Adrenal gland (tissue), 12 donors: ENCODE results near the gene PDE2A. TPM values are rescaled to one million over a fixed set of nuclear protein-coding genes. Genes with fewer than 3 reads are reported as not detected.

Experiments used
- DNase-seq, 7 donors: peaks; one replicate each; pipeline ENCODE4 v3.0.0-alpha.2; 2019 to 2020
- H3K27ac ChIP-seq, 5 donors: fragments of 200-600 bp; sonication (generic) in 4 of 5; 1 replicate in 3 of 5; 2 replicates in 2 of 5; pipeline versions ENCODE4 v1.5.1 to v1.8.0; 2016 to 2020; ENCODE audit warnings: mild to moderate bottlenecking in 1 of 5
- H3K27me3 ChIP-seq: fragments of 200-600 bp; 2 replicates; pipeline ENCODE4 v1.8.0; 2021
- H3K36me3 ChIP-seq, 2 donors: fragments of 200-600 bp; replicated peaks in 1 of 2; 1 replicate in 1 of 2; 2 replicates in 1 of 2; pipeline versions ENCODE4 v1.5.1 to v1.8.0; 2018 to 2022
- H3K4me1 ChIP-seq, 2 donors: fragments of 200-600 bp; replicated peaks in 1 of 2; 1 replicate in 1 of 2; 2 replicates in 1 of 2; pipeline versions ENCODE4 v1.5.1 to v1.8.0; 2018 to 2021
- H3K4me3 ChIP-seq, 4 donors: fragments of 200-600 bp; sonication (generic) in 3 of 4; one replicate each; pipeline ENCODE4 v1.5.1; 2016 to 2018
- H3K9me3 ChIP-seq, 3 donors: fragments of 200-600 bp; sonication (generic) in 1 of 3; replicated peaks in 1 of 3; 1 replicate in 2 of 3; 2 replicates in 1 of 3; pipeline versions ENCODE4 v1.5.1 to v1.8.0; 2016 to 2021
- POLR2A ChIP-seq, 2 donors: fragments of 450-650 bp; IDR thresholded peaks; one replicate each; pipeline ENCODE4 v1.6.1; 2017; ENCODE audit warnings: antibody characterized with exemption in 2 of 2, mild to moderate bottlenecking in 2 of 2, moderate library complexity in 1 of 2
- WGBS, 4 donors: extraction: QIAGEN DNeasy Blood & Tissue Kit in 2 of 4; methylation state at CpG; one replicate each; pipeline versions ENCODE4 v1.1.5 to v1.1.7; 2013 to 2017; 5-methylcytosine and 5-hydroxymethylcytosine counted together
- intact Hi-C, 2 donors: fragments of 100-400 bp; cut with DNase I; formaldehyde crosslinking; loops; one replicate each; pipeline versions ENCODE4 v1.14.1 to v1.15.0; 2022 to 2023
- polyA plus RNA-seq, 3 donors: library from polyadenylated mRNA; stranded (reverse); fragments of 200-250 nt in 2 of 3; fragments of 350-450 nt in 1 of 3; fragmentation: Illumina TruSeq in 1 of 3; extraction: RNeasy Lipid Tissue Mini Kit (QIAGEN cat#74804) in 1 of 3; gene quantifications; one replicate each; pipeline ENCODE4 v1.2.3, GENCODE V29; 2013 to 2014
- total RNA-seq, 9 donors: library from RNA; depleted of rRNA in 4 of 9; stranded (reverse); fragments of >200 nt in 4 of 9; fragments of 120-200 nt in 1 of 9; fragmentation: NEBNext Ultra II Directional in 1 of 9; extraction: Animal tissue kit (Norgen Biotek cat#: 25700) in 1 of 9; gene quantifications; one replicate each; pipeline versions ENCODE4 v1.1.0 to v1.2.4, GENCODE V29; 2013 to 2023
- TF ChIP-seq, protein P1 (sequence below), 6 experiments: fragments of 450-650 bp in 4 of 6; fragments of 200-600 bp in 2 of 6; sonication (generic) in 1 of 6; IDR thresholded peaks; 1 replicate in 5 of 6; 2 replicates in 1 of 6; pipeline versions ENCODE4 v1.5.1 to v1.8.0; 2016 to 2021; ENCODE audit warnings: antibody characterized with exemption in 6 of 6, mild to moderate bottlenecking in 2 of 6, moderate library complexity in 1 of 6
- donor health status: healthy with polysubstance abuse.
- donor health status: Bipolar disorder and iron deficiency.
- donor health status: DM: yes; HTN: yes; CAD: no.
- donor health status: DM: no; HTN: no; CAD: no.
- donor health status: DM: no; HTN: no; CAD: no.
- donor health status: DM: yes; HTN: yes; CAD: no.

PDE2A gene
- total and polyA plus RNA-seq, 12 donors: 11.5 to 226 (median 67.6) TPM

DNA sequence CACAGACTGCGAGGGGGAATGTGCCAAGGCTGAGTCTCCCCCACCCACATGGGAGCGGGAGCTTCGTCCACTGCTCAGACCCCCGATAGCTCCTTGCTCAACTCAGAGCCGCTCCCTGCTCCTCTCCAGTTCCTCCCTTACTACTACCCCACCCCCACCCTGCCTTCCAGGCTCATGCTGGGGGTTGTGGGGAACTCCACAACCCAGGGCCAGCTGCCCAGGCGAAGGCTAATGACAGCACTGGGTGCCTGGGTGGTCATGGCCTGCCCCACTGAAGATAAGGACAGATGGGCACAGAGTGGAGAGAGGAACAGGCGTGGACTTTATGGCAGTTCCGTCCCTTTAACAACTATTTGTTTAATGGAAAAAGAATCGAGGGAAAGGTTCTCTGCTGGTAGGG, 73.7 kb downstream of the PDE2A start:
- WGBS, 4 donors: 73 to 84% (median 84%) methylated on average over 9 of the region's 9 CpGs
- peaks cover 5 to 19% of the 10 kb centered on the region in 2 donors for H3K4me1 ChIP-seq
- H3K4me3 ChIP-seq: no peak overlapping the region
- intact Hi-C loops: no loop called here
- H3K27ac ChIP-seq: no peak overlapping the region
- no peaks in the 10 kb centered on the region for H3K27me3 ChIP-seq
- no peaks in the 10 kb centered on the region for H3K36me3 ChIP-seq
- H3K9me3 ChIP-seq: no peaks in the 10 kb centered on the region
- DNase-seq: no peak
- TF ChIP-seq POLR2A (IDR thresholded peaks at IDR 0.05): no peak
- TF ChIP-seq, protein P1, sequence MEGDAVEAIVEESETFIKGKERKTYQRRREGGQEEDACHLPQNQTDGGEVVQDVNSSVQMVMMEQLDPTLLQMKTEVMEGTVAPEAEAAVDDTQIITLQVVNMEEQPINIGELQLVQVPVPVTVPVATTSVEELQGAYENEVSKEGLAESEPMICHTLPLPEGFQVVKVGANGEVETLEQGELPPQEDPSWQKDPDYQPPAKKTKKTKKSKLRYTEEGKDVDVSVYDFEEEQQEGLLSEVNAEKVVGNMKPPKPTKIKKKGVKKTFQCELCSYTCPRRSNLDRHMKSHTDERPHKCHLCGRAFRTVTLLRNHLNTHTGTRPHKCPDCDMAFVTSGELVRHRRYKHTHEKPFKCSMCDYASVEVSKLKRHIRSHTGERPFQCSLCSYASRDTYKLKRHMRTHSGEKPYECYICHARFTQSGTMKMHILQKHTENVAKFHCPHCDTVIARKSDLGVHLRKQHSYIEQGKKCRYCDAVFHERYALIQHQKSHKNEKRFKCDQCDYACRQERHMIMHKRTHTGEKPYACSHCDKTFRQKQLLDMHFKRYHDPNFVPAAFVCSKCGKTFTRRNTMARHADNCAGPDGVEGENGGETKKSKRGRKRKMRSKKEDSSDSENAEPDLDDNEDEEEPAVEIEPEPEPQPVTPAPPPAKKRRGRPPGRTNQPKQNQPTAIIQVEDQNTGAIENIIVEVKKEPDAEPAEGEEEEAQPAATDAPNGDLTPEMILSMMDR (IDR thresholded peaks at IDR 0.05): no peak

DNA sequence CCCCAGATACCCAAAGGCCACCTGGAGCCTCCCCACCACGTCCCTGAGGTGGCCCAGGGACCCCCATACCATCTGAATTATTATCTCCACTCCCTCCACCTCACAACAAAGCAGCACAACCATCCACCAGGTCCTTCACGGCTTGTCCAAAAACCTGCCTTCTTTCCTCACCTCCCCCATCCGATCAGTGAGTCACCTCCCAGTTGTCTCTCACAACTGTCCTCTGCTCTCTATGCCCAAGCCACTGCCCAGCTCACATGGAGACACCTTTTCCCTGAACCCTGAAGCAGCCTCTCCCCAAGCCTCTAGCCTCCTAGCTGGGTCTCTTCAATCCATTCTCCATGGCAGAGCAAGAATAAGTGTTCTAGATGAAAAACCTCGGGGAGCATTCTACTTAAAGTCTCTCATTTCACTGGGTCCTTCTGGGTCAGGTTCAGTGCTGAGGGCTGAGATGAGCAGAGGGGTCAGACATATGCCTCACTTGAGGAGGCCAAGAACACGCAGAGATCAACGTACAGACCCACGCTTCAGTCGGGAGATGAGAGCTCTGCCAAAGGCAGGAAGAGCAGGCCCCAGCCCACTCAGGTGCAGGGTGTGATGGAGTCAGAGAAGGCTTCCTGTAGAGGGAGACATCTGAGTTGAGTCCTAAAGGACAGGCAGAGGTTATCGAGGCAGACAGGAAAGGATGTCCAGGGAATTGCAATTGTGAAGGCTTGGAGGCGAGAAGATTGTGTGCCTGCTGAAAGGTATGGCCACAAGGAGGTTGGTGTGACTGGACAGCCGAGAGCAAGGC, 74.7 kb downstream of the PDE2A start:
- Histone ChIP-seq H3K36me3 (no peaks in the 10 kb centered on the region), H3K27me3 (no peaks in the 10 kb centered on the region), H3K9me3 (no peaks in the 10 kb centered on the region), H3K27ac (no peak overlapping the region), H3K4me3 (no peak overlapping the region), H3K4me1 (peaks cover 5 to 9% of the 10 kb centered on the region in 2 donors)
- TF ChIP-seq, protein P1 (IDR thresholded peaks at IDR 0.05): no peak
- no peak for TF ChIP-seq POLR2A (IDR thresholded peaks at IDR 0.05)
- 70 to 83% (median 76%) methylated on average over 11 of the region's 11 CpGs for WGBS, 4 donors
- DNase-seq: peak in 5 of 7 donors; percentile 42 to 67 (median 53)
- intact Hi-C loops: loop anchor here (2.0 to 5.0 kb wide), 2 partner anchors 41 to 43 kb away; no protein-coding TSS in a partner anchor

DNA sequence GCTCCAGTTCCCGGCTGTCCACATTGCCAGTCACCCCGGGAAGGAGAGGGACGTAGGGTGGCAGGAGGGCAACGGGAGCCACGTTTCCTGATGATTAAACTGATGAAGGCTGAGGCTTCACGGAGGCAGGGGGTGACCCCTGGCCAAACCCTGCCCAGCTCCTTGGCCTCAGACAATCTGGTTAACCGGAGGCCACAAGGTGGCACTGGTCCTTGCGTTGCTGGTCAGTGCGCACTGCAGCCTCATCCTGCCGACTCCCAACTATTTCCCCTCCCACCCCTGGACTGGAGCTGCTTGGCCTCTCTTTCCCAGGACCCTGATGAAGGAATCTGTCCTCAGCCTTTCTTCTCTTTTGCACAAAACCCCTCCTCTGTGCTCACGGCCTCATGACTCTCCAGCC, 75.3 kb downstream of the PDE2A start:
- Histone ChIP-seq H3K4me3 (no peak overlapping the region), H3K4me1 (peaks cover 5 to 8% of the 10 kb centered on the region in 2 donors), H3K9me3 (no peaks in the 10 kb centered on the region), H3K27me3 (no peaks in the 10 kb centered on the region), H3K36me3 (no peaks in the 10 kb centered on the region), H3K27ac (no peak overlapping the region)
- TF ChIP-seq, protein P1 (IDR thresholded peaks at IDR 0.05): peak; percentile 44 to 76 (median 72)
- TF ChIP-seq POLR2A (IDR thresholded peaks at IDR 0.05): no peak
- intact Hi-C loops: loop anchor here (2.0 to 5.0 kb wide), 2 partner anchors 42 to 43 kb away; no protein-coding TSS in a partner anchor
- 34 to 49% (median 36%) methylated on average over 11 of the region's 11 CpGs for WGBS, 4 donors
- peak; percentile 62 to 88 (median 80) for DNase-seq

DNA sequence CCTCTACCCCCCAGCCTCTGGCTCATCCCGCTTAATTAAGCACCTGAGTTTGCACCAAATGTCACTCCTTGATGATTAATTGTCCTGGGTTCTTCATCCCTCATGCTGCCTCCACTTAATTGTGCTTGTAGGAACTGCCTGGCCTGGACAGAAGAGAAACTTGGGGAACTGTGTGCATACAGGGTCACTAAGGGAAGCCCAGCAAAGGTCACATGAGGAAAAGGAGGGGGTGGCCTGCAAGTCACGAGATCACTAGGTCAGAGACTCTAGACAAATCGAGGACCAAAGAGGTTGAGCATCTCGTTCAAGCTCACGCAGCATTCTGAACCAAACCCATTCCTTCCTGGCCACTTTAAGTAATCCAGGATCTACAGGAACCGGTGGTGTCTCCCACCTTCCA, 75.8 kb downstream of the PDE2A start:
- Histone ChIP-seq H3K27me3 (no peaks in the 10 kb centered on the region), H3K27ac (no peak overlapping the region), H3K9me3 (no peaks in the 10 kb centered on the region), H3K4me1 (peaks cover 5 to 8% of the 10 kb centered on the region in 2 donors), H3K4me3 (no peak overlapping the region), H3K36me3 (no peaks in the 10 kb centered on the region)
- intact Hi-C loops: loop anchor here (2.0 to 5.0 kb wide), 2 partner anchors 42 to 44 kb away; no protein-coding TSS in a partner anchor
- TF ChIP-seq POLR2A (IDR thresholded peaks at IDR 0.05): no peak
- TF ChIP-seq, protein P1 (IDR thresholded peaks at IDR 0.05): no peak
- no peak for DNase-seq
- 61 to 71% (median 68%) methylated on average over 6 of the region's 6 CpGs for WGBS, 4 donors
